Inferior parietal cortex (tissue), 1 donor: ENCODE data around the gene EIPR1.

Experiments
- DNase-seq: peaks from one replicate; pipeline ENCODE4 v3.0.0-alpha.2; 2016; ENCODE audit errors: extremely low spot score

The EIPR1 gene

DNA sequence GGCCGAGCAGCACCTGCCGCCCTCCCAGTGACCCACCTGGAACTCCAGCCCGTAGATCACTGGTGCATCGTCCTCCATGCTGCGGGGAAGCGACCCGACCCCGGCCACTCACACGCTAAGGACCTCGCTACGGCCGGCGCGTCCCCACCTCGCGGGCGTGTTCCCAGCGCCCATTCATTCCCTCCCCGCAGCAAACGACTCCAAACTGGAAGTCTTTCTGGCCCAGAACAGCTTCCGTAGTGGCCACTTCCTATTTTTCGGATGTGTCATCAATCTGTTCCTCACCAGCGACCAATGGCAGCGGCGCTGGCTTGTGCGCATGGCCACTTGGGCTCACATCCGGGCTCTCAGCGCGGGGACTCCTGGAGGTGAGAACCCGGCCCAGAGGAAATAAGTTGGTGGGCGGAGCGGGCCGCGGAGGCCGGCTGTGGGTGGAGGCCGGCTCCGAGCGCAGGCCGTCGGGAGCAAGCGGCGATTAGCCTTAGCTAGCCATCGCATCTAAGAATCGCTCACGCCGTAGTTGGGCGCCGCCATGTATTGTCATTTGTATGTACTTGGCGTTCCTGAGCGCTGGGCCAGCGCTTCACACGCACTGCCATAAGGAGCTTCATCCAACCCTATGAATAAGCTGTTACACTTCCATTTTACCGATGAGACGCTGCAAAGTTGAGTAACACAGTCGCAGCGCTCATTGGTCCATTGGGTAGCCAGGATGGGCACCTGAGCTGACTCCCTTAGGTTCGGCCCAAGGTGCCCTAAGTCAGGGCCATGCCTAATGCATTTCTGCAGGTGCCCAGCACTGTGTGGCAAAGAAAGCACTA is at the start of gene EIPR1:
Gene EIPR1, minus strand, starts transcription at position 207 of the 821 bp plus-strand sequence. Its CDS starts 129 bp downstream, at position 78.
- DNase-seq: peak; percentile 100

DNA sequence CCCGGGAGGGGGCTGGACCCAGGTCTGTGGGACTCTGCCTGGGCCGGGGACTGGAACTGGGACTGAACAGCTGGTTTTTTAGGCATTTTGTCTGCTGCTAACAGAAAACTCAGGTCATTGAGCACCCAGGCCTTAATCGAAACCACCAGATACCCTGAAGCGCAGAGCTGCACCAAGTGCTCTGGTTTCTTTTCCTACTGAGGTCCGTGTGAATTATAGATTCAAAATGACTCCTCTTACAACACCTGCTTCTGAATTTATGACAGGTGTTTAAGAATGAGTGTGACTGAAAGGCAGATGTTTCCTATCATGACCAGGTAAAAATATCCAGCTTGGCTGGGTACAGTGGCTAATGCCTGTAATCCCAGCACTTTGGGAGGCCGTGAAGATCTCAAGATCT is 49.7 kb upstream of the EIPR1 start:
- no peak for DNase-seq

DNA sequence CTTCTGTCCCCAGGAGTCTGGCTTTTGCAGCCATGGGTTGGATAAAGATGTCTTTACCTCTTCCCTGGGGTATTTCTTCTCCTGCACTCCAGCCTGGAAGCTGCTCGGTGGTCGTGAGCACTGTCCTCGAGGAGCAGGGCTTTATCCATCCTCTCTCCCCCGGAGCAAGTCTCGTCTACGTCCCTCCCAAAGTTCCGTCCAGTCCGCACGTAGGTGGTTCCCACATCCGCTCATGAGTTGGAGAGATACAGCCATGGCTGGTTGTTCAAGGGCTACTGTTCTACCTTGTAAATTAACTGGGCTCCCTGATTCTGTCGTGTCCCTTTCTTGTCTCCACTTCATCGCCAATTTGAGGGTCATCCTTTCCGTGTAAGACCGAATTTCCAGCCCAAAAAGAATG is 49.0 kb upstream of the EIPR1 start:
- no peak for DNase-seq

DNA sequence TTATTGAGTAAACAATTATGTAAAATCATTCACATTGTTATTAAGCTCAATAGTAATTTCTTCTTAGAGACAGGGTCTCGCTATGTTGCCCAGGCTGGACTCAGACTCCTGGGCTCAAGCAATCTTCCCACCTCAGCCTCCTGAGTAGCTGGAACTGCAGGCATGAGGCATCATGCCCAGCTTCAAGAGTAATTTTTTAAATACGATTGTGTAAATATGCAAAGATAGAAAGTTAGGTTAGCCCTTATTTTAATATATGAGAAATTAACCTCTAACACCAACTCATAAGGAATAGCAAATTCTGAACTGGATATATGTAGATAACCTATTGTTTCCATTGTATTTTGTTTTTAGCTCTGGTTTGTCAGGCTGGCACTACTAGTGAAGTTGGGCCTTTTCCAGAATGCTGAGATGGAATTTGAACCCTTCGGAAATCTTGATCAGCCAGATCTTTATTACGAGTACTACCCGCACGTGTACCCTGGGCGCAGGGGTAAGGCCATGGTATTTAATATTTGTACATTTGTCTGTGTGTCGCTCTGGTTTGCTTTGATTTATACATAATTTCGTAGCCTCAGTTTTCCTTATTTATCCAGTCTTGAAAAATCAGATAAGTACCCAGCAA is 46.7 kb upstream of the EIPR1 start:
- DNase-seq: no peak

DNA sequence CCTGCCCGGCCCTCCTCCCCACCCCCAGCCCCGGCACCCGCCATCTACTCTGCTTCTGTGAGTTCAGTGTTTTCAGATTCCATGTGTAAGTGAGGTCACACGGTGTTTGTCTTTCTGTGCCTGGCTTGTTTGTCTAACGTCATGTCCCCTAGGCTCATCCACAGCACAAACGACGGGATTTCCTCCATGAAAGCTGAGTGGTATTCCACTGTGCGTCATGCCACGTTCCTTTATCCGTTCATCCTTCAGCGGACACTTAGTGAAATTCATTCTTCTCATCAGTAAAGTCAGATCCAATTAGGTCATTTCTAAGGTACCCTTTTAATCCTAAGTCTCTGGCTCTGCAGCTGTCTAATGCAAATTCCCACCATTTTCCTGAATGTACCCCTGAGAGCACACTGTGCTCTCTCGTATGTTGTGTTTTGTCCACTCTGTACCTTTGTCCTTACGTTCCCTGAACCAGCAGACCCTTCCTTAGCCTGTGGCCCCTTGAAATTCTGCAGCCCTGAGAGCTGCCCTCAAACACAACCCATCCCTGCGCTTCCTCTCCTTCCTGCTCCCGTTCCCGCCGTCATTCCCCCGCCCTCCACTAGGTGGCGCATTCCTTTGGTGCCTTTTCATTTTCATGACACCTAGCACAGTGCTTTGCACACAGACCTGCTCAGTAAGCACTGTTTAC is 46.0 kb upstream of the EIPR1 start:
- peak; percentile 68 for DNase-seq

DNA sequence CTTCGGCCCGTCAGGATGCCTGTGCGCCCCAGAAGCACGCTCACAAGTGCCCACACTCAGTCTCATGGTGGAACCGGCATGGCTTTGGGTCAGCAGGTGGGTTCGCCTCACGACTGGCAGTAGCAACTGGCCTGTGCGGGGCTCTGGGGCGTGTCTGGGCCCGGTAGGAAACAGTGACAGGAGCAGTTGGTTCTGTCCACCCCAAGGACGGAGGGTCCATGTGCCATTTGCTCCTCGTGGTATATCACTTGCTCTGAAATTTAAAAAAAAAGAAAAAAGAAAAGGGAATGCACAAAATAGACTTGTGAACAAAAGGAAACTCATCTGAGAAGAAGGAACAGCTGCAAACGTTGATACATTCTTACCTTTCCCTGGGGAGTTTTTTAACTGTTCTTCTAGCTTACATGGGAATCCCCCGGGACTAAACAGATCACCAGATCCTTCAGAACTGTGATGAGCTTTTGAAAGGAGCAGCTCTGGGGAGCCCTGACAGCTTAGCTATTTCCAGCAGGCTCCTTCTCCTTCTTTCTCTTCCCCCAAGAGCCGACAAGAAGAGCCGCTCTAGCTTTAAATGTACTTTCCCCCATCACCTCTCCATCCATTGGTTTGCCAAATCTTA is 44.7 kb upstream of the EIPR1 start:
- no peak for DNase-seq

DNA sequence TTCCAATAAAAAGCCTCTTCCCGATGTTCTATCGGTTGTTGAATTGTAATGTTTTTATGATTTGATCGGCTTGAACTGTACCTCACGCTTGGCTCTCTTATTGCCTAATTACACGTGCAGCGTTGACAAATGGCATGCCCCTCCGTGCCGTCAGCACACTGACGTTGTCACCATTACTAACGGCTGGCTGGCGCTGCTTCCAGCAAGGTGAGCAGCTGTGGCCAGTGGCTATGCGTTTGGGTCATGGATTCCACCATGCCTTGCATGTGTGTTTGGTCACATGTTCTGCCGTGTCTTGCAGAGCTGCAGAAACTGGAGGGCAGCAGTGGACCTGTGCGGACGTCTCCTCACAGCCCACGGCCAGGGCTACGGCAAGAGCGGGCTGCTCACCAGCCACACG is 44.0 kb upstream of the EIPR1 start:
- no peak for DNase-seq

DNA sequence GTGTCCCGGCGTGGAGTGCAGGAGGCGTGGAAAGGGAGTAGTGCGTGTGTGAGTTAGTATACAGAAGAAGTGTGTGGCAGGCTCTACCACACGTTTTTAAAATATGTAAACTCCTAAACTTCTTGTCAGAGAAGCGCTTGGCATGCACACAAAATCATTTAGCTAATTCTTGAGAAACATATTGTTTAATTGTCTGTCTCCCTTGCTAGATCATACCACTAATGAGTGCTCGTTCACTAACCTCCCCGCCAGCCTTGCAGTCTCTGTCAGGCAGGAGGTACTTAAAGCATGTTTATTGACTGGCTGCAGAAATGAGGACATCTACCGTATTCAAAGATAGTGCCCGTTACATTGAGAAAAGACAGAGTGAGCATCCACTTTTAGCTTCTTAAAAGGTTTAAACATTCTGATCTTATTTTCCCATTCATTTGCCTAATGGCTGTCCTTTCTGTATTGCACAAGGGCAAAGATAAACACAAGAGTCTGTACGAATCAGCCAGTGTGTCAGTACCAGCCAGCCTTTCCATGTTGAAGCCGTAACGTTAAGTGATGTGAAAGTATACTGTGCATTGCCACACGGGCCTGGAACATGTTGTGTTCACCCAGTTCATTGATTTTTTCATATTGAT is 43.3 kb upstream of the EIPR1 start:
- no peak for DNase-seq

DNA sequence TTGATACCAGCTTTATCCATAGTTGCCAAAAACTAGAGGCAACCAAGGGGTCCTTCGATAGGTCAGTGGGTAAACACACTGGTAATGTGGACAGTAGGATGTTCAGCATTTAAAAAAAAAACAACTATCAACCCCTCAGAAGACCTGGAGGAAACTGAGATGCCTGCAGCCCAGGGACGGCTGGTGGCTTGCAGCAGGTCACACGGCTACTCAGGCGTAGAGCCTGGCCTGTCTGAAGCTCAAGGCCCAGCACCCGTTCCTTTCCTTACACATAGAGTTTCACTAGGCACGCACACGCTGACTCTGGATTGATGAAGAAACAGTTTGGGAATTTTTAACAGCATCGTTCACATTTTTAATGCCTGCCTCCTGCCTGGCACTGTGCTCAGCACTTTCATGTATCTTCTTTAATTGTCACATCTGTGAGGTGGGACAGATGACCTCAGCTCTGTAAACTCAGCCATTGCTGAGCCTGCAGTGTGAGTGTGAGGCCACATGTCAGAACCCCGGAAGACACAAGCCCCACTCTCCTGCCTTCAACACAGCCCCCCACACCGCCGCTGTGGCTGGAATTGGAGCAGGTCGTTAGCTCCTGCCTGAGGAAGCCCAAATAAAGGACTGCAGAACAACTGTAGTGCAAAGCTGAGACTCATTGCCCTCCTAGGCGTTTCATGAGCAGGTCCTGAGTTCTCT is 42.6 kb upstream of the EIPR1 start:
- no peak for DNase-seq

DNA sequence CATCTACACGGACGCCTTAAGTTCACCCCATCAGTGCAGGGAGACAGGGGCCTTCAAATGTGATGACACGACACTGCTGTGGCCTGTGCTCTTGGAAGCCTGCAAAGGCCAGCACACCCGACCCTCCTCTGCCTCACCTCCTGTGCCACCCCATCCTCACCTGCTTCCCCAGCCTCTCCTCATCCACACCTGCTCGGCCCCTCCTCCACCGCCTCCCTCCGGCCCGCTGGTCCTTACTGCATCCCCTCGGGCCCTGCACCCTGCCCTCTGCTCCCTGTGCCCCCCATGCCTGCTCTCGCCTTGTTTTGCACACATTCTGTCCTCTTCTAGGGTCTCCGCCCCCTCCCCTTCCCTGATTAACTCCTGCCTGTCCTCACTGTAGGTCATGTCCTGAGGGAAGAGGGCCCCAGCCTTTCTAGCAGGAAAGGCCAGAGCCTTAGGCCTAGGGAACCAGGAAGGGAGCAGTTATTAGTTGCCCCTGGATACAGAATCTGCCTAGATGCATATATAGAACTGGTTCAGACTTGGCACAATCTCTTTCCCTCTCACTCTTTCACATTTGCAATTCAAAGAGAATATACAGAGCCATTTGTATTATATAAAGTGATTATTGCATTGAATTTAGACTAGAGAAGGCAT is 41.3 kb upstream of the EIPR1 start:
- DNase-seq: no peak

DNA sequence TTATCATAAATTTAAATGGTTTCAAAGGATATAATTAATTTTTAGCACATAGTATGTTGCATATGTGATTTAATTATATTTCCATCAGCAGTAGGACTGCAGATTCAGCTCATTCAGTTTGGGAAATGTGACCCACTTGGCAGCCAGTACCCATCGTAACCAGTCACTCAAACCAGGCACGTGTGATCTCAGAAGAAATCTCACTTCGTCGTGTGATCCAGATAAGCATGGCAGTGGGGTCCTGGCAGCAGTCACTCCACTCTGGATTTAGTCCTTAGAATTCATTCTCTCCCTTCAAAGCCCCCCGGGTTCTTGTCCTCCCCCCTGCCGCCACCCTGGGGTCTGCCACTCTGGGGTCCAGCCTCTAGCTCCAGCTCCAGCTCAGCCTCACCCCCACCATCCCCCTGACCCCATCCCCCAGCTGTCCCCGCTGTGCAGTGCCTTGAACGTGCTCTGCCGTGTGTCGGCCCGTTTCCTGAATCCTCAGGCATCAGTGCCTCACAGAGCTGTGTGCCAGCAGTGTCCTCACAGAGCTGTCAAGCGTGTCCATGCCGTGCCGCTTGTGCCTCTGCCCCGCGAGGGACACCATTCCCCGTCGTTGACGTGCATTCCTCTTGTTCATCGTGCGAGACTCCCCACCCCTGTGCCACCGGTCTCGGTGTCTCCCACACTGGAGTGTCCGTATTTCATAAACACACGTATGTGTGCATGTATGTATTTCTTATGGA is 36.7 kb upstream of the EIPR1 start:
- DNase-seq: no peak

DNA sequence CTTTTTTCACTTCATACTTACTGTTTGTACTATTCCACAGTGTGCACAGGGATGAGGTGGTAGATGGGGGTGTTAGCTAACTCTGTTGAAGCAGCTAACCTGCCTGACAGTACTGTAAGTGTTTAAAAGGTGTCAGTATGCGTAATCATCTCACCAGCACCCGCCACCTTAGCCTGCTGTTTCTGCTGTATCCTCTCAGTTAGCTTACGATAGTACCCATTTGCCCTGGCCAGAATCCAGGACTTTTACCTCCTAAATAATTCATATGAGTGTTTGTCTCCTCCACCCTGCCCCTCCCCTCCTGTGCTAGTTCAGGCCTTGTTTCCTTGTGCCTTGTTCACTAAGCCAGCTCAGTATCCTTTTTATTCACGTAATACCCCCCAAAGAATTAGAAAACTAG is 36.1 kb upstream of the EIPR1 start:
- no peak for DNase-seq

DNA sequence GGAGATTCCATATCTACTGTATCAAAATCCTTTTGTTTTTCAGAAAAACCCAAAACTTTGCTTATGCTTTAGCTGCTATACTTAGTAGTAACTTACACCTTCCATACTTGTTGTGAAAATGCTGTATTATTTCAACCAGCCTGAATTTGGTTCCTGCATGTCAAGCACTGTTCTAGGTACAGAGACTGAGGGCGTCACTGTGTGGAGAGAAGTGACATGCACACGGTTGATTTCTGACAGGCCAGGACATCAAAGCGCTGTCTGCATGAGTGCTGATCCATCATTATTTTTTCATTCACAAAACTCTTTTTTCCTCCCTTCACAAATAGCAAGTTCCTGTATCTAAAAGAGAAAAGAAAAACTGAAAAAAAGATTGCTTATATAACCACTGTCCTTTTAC is 33.5 kb upstream of the EIPR1 start:
- DNase-seq: no peak

DNA sequence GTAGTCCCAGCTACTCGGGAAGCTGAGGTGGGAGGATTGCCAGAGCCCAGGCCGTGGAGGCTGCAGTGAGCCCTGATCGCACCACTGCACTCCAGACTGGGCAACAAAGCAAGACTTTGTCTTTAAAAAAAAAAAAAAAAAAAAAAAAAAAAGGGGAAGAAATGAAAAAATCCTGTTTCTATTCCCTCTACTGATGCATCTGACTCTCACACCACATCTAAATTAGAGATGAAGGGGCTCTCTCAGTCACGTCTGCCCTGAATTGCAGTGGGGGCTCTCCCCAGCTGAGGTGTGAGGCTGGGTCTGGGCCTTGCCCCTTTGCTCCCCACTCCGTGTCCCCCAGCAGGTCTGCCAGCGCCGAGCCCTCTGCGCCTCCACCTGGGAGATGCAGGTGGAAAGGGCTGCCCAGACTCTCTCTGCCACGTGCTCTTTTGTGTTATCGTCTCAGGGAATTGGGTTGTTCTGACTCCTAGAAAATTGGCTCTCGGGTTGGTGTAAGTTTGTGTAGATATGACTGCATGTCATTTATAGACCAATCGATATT is 32.1 kb upstream of the EIPR1 start:
- no peak for DNase-seq

DNA sequence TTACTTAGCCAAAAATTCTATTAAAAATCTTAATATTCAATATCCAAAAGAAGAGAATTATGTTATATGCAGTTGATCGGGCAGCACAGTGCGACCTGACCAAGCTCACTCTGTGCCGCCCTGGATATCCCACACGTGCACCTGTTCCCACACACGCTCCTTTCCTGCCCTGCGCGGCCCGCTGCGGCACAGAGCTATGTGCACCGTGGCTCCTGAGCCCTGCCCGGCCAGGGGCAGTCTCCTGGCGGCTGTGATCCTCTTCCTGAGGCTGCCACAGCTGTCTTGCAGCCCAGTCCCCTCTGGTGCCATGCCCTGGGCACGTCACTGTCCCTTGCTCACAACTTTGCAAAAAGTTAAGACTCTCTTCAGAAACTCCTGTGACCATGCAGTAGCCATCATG is 31.2 kb upstream of the EIPR1 start:
- no peak for DNase-seq

DNA sequence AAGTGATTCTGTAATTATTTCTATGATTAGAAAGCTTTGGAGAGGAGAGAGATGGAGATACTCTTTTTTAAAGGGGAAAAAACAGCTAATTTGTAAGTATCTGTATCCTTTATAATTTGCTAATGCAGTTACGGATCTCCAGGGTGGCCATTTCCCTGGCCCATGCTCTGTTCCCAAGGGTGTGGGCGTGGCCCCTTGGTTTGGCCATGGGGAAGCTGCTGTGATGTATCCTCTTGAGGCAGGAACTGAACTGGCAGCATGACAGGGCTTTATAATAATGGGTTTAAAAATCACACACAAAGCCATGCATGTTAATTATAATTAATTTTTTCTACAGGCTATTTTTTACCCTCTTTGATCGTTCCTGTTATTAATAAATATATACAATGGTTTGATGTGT is 28.9 kb upstream of the EIPR1 start:
- DNase-seq: no peak

DNA sequence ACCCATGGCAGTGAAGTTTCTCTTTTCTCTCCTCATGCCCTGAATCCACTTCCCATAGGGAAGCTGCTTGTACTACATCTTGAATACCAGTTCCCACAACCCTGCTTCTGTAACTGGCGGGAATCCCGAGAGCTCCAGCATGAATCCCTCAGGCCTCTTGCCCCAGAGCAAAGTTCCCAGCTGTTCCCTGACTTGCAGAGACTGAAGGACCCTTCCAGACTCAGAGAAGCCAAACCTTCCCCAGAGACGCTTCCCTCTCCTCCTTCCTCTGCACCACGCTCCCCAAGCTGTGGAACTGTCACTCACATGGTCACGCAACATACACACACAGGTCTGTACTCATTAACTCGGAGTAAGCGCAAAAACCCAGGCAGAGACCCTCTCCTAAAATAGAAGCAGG is 28.3 kb upstream of the EIPR1 start:
- no peak for DNase-seq

DNA sequence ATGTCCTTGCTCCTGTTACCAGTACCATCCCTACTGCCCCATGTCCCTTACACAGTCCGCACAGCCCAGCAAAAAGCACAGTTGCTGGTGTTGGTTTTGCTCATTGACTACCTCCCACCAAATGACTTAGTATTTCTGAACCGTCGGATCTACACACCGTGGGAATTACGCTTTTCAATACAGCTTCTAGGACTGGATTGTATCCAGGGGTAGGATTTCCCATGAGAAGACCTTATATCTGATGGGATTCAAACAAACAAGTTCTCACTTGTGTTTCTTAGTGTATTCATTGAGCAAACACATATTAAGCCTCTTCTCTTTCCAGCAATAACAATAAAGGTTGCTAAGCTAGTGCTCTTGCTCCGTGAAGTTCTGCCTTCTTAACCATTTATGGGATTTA is 27.7 kb upstream of the EIPR1 start:
- DNase-seq: no peak

DNA sequence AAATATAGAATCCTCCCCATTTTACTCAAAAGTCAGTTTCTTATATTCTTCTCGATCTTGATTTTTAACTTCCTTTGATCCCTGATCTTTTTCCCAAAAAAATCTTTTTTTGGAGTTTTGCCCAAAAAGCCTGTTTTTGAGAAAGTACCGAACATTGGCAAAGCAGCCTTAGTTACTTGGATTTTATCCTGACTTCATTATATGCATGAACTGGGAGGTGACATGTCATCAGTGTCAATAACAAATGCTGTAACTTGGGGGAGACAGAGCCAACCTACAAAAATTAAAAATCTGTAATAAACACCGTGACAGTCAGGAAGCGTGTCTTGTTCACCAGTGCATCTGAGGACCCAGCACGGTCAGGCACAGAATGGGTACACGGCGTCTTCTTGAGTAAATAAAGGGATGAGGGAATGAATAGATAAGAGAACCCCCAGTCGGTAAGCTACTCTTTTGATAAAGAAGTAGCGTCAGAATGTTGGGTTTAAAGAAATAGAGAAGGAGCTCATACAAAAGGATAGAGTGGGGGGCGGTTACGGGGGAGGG is 26.8 kb upstream of the EIPR1 start:
- DNase-seq: no peak
